Suprapubic skin (tissue), 4 donors: ENCODE measurements around the gene GIT2.

Source experiments
- CTCF ChIP-seq, 2 donors: fragments of 200-600 bp in 1 of 2; fragments of 450-650 bp in 1 of 2; sonication (generic) in 1 of 2; IDR thresholded peaks; one replicate each; pipeline ENCODE4 v1.5.1; 2016 to 2019; ENCODE audit warnings: antibody characterized with exemption in 2 of 2, mild to moderate bottlenecking in 1 of 2, moderate library complexity in 1 of 2
- EP300 ChIP-seq: sonication (generic); formaldehyde crosslinking; IDR thresholded peaks from one replicate; pipeline ENCODE4 v1.6.1; 2017; ENCODE audit warnings: antibody characterized with exemption
- POLR2A ChIP-seq, 2 donors: fragments of 450-650 bp; IDR thresholded peaks; one replicate each; pipeline ENCODE4 v1.6.1; 2017; ENCODE audit warnings: antibody characterized with exemption in 2 of 2, mild to moderate bottlenecking in 2 of 2, moderate library complexity in 2 of 2
- POLR2AphosphoS5 ChIP-seq, 3 donors: sonication (generic); formaldehyde crosslinking; IDR thresholded peaks; one replicate each; pipeline ENCODE4 v1.6.1; 2017; ENCODE audit warnings: antibody characterized with exemption in 3 of 3

GRCh38 chr12:109982210-109982609 lies 14.0 kb downstream of the GIT2 start:
- TF ChIP-seq CTCF (IDR thresholded peaks at IDR 0.05): no peak
- TF ChIP-seq POLR2A (IDR thresholded peaks at IDR 0.05): no peak
- TF ChIP-seq POLR2AphosphoS5 (IDR thresholded peaks at IDR 0.05): no peak
- no peak for TF ChIP-seq EP300
